GM23248 (cell line): Measurements from ENCODE around the gene UBE2B.

Experiments used
- EZH2 ChIP-seq: fragments of 200-600 bp; sonication (generic); IDR thresholded peaks from 2 replicates; pipeline ENCODE4 v1.6.1; 2018; ENCODE audit warnings: antibody characterized with exemption, mild to moderate bottlenecking; ENCODE audit not compliant: insufficient read depth, poor library complexity, severe bottlenecking
- EZH2phosphoT487 ChIP-seq: fragments of 200-600 bp; sonication (generic); IDR thresholded peaks from 2 replicates; pipeline ENCODE4 v1.6.1; 2018; ENCODE audit warnings: antibody characterized with exemption, moderate library complexity, mild to moderate bottlenecking, low read depth; ENCODE audit not compliant: insufficient read depth

DNA sequence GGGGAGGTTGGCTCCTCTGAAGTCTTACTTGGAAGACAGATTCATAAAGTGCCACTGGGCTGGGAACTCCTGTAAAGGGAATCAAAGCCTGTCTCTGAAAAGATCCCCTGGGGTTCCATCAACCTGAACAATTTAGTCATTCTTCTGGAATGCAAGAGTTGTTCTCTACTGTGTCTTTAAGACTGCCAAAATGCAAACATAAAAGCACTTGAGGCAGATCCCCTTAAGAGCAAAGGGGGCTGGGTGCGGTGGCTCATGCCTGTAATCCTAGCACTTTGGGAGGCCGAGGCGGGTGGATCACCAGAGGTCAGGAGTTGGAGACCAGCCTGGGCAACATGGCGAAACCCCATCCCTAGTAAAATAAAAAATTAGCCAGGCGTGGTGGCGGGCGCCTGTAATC, 23.6 kb downstream of the UBE2B start:
- no peak for TF ChIP-seq EZH2phosphoT487
- no peak for TF ChIP-seq EZH2
